Stimulated activated effector memory CD8-positive, alpha-beta T cell treated with anti-CD3 and anti-CD28 coated beads, Interleukin-12 subunit alpha, Interleukin-12 subunit beta, amount 100 ng/mL, for 72 hours (primary cell): ENCODE results near the gene GCFC2.

Experiments
- ATAC-seq: fragments of 150-1000 bp; cut with Tn5 transposase; 2 replicates; pipeline ENCODE4 v1.10.0; 2021
- DNase-seq, 2 donors: peaks; one replicate each; pipeline ENCODE4 v3.0.0; 2021 to 2022; ENCODE audit warnings: low spot score in 2 of 2
- H3K27ac Mint-ChIP-seq: one replicate; pipeline ENCODE4 v1.8.0; 2022; ENCODE audit warnings: mild to moderate bottlenecking, mixed read lengths
- H3K36me3 Mint-ChIP-seq: one replicate; pipeline ENCODE4 v1.8.0; 2022; ENCODE audit warnings: mild to moderate bottlenecking, mixed read lengths
- H3K4me1 Mint-ChIP-seq: one replicate; pipeline ENCODE4 v1.8.0; 2022; ENCODE audit warnings: mixed read lengths
- H3K4me3 Mint-ChIP-seq: one replicate; pipeline ENCODE4 v1.8.0; 2022; ENCODE audit warnings: mild to moderate bottlenecking, mixed read lengths
- H3K9me3 Mint-ChIP-seq: one replicate; pipeline ENCODE4 v1.8.0; 2022; ENCODE audit warnings: mixed read lengths

Gene GCFC2

DNA sequence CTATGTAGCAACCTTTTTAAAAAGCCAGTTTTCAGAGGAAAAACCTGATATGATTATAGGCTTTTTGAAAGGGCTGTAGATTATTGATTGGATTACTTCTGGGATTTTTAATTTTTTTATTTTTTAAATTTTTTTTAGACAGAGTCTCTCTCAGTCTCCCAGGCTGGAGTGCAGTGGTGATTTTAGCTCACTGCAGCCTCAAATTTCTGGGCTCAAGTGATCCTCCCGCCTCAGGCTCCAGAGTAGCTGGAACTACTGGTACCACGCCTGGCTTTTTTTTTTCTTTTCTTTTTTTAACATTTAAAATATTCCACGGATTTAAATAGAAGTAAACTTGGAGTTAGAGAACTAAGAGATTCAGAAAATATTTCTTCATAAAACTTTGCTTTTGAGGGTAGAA, 62.9 kb downstream of the GCFC2 start:
- H3K36me3 Mint-ChIP-seq: peaks cover 60% of the 10 kb centered on the region
- peaks cover 20% of the 10 kb centered on the region for H3K4me1 Mint-ChIP-seq
- ATAC-seq (no peak), DNase-seq (no peak)
- H3K27ac Mint-ChIP-seq: peak overlapping the region; percentile 93
- H3K9me3 Mint-ChIP-seq: no peaks in the 10 kb centered on the region
- H3K4me3 Mint-ChIP-seq: peak overlapping the region; percentile 86

DNA sequence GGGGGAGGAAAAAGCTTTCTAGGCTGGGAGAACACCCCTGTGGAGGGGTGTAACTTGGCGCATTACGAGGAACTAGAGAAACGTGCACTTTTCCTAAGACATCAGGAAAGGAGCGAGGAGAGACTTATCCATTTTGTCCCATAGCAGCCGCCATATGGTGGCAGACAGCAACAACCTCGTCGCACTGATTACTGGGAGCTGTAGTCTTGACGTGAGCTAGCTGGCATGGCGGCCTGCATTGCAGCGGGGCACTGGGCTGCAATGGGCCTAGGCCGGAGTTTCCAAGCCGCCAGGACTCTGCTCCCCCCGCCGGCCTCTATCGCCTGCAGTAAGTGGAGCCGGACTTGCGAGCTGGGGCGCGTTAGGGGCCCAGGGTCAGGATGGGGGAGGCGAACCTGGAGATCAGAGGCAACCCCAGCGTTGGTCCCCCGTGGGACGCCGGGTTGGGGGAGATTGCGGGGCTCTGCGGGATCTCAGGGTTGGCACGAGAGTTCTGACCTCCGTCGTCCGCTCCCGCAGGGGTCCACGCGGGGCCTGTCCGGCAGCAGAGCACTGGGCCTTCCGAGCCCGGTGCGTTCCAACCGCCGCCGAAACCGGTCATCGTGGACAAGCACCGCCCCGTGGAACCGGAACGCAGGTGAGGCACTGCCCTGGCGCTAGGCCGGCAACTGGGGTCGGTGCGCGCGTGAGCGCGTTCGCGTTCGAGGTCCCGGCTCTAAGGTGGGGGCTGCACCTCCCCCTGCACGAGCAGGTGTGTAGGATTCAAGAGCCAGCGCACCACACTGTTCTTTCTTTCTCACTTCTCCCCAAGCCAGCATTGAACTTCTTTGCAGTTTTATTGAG, 63.9 kb downstream of the GCFC2 start, which contains the start of gene MRPL19:
Gene MRPL19, plus strand, starts transcription at position 201 of the 843 bp plus-strand sequence. Its CDS starts 25 bp downstream, at position 226.
- Mint-ChIP-seq H3K4me1 (peaks cover 20% of the 10 kb centered on the region), H3K27ac (peak within 1 kb of the TSS; percentile 93), H3K36me3 (peaks cover 50% of the 10 kb centered on the region), H3K4me3 (peak within 1 kb of the TSS; percentile 86), H3K9me3 (no peaks in the 10 kb centered on the region)
- DNase-seq (peak; percentile 44 to 87), ATAC-seq (peak; percentile 98)

DNA sequence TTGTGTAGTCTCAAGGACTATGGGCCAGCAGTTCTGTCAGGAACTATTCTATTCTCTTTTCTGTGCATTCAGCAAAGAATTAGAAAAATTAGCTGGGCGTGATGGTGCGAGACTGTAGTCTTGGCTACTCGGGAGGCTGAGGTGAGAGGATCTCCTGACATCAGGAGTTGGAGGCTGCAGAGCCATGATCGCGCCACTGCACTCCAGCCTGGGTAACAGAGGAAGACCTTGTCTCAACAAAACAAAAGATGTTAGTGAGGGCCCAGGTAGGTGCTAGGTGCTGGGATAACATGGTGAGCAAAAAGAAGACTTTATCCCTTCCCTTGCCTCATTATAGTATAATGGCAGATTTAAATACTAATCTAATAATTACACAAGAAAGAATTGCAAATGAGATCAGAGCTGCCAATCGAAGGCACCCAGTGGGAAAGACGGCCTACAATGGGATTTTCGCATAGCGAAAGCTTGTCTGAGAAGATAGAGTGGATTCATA, 64.6 kb downstream of the GCFC2 start:
- Mint-ChIP-seq H3K9me3 (no peaks in the 10 kb centered on the region), H3K27ac (peak overlapping the region; percentile 93), H3K4me1 (peaks cover 17% of the 10 kb centered on the region), H3K4me3 (peak overlapping the region; percentile 86), H3K36me3 (peaks cover 44% of the 10 kb centered on the region)
- ATAC-seq (no peak), DNase-seq (no peak)

DNA sequence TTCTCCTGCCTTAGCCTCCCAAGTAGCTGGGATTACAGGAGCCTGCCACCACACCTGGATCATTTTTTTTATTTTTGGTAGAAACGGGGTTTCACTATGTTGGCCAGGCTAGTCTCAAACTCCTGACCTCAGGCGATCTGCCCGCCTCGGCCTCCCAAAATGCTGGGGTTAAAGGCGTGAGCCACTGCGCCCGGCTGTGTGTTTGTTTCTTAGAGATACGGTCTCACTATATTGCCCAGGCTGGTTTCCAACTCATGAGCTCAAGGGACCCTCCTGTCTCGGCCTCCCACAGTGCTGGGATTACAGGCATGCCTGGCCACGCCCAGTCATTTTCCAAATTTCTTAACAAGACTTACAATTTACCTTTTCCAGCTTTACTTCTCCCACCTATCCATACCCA, 65.1 kb downstream of the GCFC2 start:
- DNase-seq: no peak
- no peak for ATAC-seq
- Mint-ChIP-seq H3K4me1 (peaks cover 12% of the 10 kb centered on the region), H3K4me3 (peak overlapping the region; percentile 86), H3K36me3 (peaks cover 41% of the 10 kb centered on the region), H3K9me3 (no peaks in the 10 kb centered on the region), H3K27ac (peak overlapping the region; percentile 93)

DNA sequence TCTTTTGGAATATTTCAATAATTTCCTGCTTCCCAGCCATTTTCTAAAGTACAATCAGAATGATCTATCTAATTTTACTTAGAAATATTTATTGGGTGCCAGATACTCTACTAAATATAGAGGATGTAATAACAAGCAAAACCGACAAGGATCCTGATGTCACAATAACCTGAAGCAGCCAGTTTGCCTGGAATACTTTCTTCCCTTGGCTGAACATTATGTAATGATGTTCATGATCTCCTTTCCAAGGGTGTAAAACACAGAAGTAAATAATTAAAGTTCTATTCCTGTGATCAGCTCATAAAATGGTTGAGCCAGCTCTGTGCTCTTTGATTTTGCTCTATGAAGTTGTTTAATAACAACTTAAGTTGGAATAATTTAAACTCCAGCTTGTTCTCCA, 66.7 kb downstream of the GCFC2 start:
- ATAC-seq: no peak
- Mint-ChIP-seq H3K4me3 (no peak overlapping the region), H3K4me1 (peaks cover 8% of the 10 kb centered on the region), H3K36me3 (peaks cover 25% of the 10 kb centered on the region), H3K27ac (no peak overlapping the region), H3K9me3 (no peaks in the 10 kb centered on the region)
- no peak for DNase-seq

DNA sequence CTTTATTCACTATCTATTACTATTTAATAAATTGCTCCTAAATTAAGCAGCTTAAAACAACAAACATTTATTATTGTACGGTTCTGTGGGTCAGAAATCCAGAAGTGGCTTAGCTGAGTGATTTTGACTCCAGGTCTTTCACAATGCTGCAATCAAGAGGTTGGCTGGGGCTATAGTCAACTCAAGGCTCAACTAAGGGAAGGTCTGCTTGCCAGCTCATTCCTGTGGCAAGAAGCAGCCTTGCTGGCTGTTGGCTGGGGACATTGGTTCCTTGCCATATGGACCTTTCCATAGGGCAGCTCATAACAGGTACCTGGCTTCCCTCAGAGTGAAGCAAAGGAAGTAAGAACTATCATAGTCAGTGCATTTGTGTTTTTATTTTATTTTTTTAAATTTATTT, 69.1 kb downstream of the GCFC2 start:
- H3K9me3 Mint-ChIP-seq: no peaks in the 10 kb centered on the region
- DNase-seq (no peak), ATAC-seq (no peak)
- H3K27ac Mint-ChIP-seq: no peak overlapping the region
- peaks cover 7% of the 10 kb centered on the region for H3K36me3 Mint-ChIP-seq
- H3K4me1 Mint-ChIP-seq: peaks cover 7% of the 10 kb centered on the region
- H3K4me3 Mint-ChIP-seq: no peak overlapping the region

DNA sequence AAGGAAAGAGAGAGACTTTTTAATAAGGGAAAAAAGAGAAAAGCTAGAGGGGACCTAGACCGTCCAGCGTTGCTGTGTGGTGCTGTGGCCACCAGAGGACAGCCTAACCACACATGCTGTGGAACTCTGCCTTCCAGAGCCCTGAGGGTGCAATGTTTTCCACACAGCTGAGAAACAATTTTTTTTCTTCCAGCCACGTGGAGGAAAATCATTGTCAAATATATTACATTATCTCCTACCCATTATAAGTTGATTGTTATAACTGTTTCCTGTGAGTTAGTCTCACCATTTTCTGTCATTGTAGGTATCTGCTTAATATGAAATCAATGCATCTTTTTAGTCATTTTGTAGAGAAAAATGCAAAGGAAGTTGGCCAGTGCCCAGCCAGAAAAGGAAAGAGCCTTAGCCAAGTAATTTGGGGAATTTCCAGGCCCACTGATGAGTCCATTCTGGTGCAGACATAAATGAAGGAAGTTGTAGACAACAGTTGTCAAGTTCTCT, 70.0 kb downstream of the GCFC2 start:
- Mint-ChIP-seq H3K4me3 (no peak overlapping the region), H3K9me3 (no peaks in the 10 kb centered on the region), H3K4me1 (no peaks in the 10 kb centered on the region), H3K27ac (no peak overlapping the region), H3K36me3 (no peaks in the 10 kb centered on the region)
- ATAC-seq: peak; percentile 92
- peak; percentile 13 to 64 for DNase-seq

DNA sequence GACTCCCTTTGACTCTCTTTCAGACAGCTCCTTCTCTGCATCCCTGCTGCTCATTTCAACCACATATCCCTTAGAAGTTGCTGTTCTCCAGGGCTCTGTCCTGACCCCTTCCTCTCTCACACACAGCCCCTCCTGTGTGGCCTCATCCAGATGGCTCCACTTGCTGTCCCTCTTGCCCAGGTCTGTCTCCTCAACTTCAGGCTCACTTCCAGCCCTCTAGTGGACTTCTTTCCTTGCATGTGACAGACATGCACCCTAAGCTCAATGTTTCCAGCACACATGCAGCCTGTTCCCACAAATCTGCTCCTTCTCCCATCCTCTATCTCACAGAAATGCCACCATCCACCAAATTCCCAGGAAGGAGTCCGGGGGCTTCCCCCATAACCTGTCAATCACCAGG, 73.1 kb downstream of the GCFC2 start:
- ATAC-seq: no peak
- no peaks in the 10 kb centered on the region for H3K9me3 Mint-ChIP-seq
- no peak overlapping the region for H3K4me3 Mint-ChIP-seq
- no peak for DNase-seq
- no peak overlapping the region for H3K27ac Mint-ChIP-seq
- H3K36me3 Mint-ChIP-seq: no peaks in the 10 kb centered on the region
- no peaks in the 10 kb centered on the region for H3K4me1 Mint-ChIP-seq

DNA sequence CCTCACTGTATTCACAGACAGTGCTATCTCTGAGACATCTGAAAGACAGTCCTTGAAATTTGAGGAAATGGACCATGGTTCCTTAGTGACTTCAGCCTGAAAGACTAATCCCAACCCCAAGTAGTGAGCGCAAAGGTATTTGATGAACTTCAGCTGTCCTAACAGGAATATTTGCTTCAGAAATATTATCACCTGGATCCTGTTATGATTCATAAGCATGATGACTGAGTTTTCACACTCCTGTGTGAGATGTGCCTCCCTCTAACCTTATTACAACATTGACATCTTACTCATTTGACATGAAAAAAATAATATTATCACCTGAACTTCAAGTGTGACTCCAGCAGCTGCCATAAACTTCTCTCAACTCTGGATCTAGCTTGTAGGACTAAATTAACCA, 75.8 kb downstream of the GCFC2 start:
- DNase-seq (no peak), ATAC-seq (no peak)
- Mint-ChIP-seq H3K27ac (no peak overlapping the region), H3K9me3 (no peaks in the 10 kb centered on the region), H3K4me1 (no peaks in the 10 kb centered on the region), H3K4me3 (no peak overlapping the region), H3K36me3 (no peaks in the 10 kb centered on the region)

DNA sequence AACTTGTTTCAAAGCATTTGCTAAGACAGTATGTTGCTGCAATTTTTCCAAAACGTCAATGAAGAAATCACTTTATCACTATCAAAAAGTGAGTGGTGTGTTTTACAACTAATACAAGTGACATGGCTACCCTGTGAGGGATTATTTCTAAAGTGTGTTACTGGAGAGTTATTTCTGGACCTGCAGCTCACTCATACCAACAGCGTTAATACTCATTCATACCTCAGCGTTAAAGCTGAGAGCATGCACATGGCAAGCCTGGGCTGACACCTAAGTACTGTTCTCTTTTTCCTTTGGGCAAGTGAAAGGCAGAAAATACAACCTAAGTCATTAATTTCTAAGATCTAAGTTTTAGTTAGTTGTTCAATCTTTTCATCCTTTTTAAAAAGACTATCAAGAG, 77.1 kb downstream of the GCFC2 start:
- Mint-ChIP-seq H3K4me1 (no peaks in the 10 kb centered on the region), H3K36me3 (no peaks in the 10 kb centered on the region), H3K4me3 (no peak overlapping the region), H3K27ac (no peak overlapping the region), H3K9me3 (no peaks in the 10 kb centered on the region)
- ATAC-seq (no peak), DNase-seq (no peak)

DNA sequence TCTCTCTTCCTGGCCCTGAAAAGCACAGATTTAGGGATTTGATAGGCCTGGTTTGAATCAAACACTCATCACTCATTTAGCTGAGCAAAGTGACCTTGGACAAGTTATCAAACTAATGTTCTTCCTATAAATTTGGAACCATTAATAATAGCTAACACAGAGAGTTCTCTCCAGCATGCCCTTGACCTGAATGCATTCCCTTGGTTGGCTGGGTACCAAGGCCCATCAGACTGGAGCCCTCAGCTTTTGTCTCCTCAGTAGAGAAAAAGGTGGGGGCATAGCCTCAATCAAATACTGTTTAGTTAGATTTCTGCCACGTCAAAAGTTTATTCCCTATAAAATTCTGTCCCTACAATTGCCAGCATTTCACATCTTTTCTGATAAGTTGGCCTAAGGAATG, 77.9 kb downstream of the GCFC2 start:
- DNase-seq (no peak), ATAC-seq (no peak)
- no peaks in the 10 kb centered on the region for H3K4me1 Mint-ChIP-seq
- no peaks in the 10 kb centered on the region for H3K9me3 Mint-ChIP-seq
- H3K36me3 Mint-ChIP-seq: no peaks in the 10 kb centered on the region
- H3K27ac Mint-ChIP-seq: no peak overlapping the region
- no peak overlapping the region for H3K4me3 Mint-ChIP-seq

DNA sequence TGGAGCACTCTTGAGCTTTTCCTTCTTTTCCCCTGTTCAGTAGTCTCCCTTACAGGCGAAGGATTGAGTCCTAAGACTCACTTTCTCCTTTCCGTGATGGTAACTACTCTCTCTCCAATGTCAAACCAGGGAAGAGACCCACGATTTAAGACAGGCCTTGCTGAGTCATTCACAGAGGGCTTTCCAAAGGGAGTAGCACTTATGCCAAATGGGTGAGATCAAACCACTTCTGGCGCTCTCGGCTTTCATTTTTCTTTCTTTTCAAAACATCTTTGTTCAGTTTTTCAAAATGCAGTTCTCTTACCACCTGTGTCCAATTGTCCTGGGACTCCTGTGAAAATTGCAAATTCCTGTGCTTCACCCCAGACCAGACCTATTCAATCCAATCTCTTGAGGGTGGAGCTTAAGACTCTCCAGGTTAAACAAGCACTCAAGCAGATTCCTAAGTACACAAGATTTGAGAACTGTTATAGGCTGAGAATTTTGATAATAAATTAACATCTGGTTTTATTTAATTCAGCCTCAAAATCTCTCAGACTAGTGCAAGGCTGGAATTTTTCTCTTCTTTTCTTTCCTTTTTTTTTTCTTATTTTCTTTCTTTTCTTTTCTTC, 78.5 kb downstream of the GCFC2 start:
- Mint-ChIP-seq H3K4me3 (no peak overlapping the region), H3K36me3 (no peaks in the 10 kb centered on the region)
- DNase-seq: no peak

DNA sequence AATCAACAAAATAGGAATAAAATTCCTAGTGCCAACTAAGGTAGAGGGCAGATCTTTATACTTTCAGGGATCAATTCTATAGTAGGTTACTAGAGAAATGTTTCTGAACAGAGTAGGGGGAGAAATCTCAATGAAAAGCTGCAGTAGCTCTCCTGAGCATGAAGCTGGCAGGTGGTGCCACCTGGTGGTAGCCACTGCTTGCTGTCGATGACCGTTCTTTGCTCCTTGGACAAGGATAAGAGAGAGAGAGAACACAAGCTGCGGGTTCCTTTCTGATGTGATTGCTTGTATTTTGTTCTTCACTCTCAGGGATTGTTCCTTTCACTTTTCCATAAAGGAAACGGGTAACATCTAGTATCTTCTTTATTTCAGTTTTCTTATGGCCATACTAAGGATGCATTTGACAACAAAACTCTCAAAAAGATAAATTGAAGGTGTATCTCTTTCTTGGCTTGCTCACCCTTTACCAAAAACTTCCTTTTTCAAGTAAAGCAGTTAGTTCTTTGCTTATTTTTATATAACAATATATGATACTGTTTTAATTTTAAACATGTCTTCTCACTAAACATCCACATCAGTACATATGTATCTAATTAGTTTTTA, 82.7 kb downstream of the GCFC2 start:
- H3K4me3 Mint-ChIP-seq: no peak overlapping the region
- H3K27ac Mint-ChIP-seq: no peak overlapping the region
- peak; percentile 73 for ATAC-seq
- H3K4me1 Mint-ChIP-seq: no peaks in the 10 kb centered on the region
- H3K9me3 Mint-ChIP-seq: no peaks in the 10 kb centered on the region
- peak; percentile 29 to 66 for DNase-seq
- no peaks in the 10 kb centered on the region for H3K36me3 Mint-ChIP-seq

More for the DNA sequence above, 78.5 kb downstream of the GCFC2 start:
- no peak for ATAC-seq
- Mint-ChIP-seq H3K4me1 (no peaks in the 10 kb centered on the region), H3K9me3 (no peaks in the 10 kb centered on the region), H3K27ac (no peak overlapping the region)

DNA sequence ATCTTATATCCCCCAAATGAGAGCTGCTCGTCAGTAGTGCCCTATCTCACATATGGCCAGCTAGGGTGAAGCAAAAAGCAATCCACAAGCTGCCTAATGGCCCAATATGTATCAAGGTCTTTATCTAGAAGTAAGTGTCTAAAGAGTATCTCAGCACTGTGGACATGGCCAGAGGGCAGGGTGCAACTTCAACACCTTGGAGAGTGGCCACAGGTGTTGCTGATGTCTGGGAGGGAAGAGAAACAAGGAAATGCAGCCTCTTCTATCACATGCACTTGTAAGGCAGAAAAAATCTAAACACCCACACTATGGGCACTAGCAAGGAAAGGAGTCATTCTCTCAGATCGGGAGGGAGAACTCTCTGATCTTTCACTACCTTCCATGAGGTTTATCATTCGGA, 87.8 kb downstream of the GCFC2 start:
- no peak for DNase-seq
- no peak overlapping the region for H3K27ac Mint-ChIP-seq
- no peaks in the 10 kb centered on the region for H3K4me1 Mint-ChIP-seq
- no peaks in the 10 kb centered on the region for H3K36me3 Mint-ChIP-seq
- ATAC-seq: peak; percentile 11
- H3K4me3 Mint-ChIP-seq: no peak overlapping the region
- H3K9me3 Mint-ChIP-seq: no peaks in the 10 kb centered on the region

DNA sequence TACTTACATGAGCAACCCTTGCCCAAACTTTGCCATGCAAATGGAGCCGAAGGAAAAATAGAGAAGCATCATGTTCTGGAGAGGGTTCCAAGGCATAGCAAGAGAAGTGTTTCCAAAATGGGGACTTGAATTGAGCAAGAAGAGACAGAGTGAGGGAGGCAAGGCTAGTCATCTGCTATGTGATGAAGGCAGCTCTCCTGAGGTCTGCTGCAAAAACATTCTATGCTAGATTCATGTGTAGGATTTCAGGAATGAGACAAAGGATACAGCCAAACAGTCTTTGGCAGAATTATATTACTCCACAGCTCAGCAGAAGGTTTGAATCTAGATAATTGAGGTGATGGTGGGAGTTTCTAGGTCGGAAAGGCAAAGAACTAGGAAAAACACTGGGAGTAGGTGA, 88.2 kb downstream of the GCFC2 start:
- H3K4me1 Mint-ChIP-seq: no peaks in the 10 kb centered on the region
- H3K36me3 Mint-ChIP-seq: no peaks in the 10 kb centered on the region

More for the DNA sequence above, 88.2 kb downstream of the GCFC2 start:
- DNase-seq (no peak), ATAC-seq (no peak)
- H3K27ac Mint-ChIP-seq: no peak overlapping the region
- H3K4me3 Mint-ChIP-seq: no peak overlapping the region
- H3K9me3 Mint-ChIP-seq: no peaks in the 10 kb centered on the region
